C4-2B (cell line): ENCODE measurements around the gene OBSL1.

Experiments
- ZFX ChIP-seq: fragments of 450-650 bp; IDR thresholded peaks from 2 replicates; pipeline ENCODE4 v1.6.1; 2017
- TF ChIP-seq, protein P1 (sequence below): fragments of 450-650 bp; conservative IDR thresholded peaks from 2 replicates; pipeline ENCODE4 v1.5.1; 2017; ENCODE audit warnings: mild to moderate bottlenecking

DNA sequence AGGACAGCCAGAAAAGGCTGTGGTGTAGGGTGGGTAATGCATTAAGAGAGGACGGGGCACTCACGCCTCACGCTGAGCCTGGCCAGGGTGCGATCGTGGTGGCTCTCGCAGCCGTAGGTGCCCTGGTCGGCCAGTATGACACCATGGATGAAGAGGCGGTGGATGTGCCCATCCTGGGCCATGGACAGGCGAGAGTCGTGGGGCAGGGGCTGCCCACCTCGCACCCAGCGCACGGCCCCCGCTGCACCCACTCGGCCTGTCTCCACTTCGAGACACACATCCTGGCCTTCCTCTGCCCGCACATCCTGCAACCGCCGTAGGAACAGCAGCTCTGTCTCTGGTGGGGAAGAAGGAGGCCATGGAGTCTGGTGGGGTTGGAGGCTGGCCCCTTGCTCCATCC lies 15.4 kb downstream of the OBSL1 start:
- TF ChIP-seq ZFX, result no peak
- TF ChIP-seq, protein P1, sequence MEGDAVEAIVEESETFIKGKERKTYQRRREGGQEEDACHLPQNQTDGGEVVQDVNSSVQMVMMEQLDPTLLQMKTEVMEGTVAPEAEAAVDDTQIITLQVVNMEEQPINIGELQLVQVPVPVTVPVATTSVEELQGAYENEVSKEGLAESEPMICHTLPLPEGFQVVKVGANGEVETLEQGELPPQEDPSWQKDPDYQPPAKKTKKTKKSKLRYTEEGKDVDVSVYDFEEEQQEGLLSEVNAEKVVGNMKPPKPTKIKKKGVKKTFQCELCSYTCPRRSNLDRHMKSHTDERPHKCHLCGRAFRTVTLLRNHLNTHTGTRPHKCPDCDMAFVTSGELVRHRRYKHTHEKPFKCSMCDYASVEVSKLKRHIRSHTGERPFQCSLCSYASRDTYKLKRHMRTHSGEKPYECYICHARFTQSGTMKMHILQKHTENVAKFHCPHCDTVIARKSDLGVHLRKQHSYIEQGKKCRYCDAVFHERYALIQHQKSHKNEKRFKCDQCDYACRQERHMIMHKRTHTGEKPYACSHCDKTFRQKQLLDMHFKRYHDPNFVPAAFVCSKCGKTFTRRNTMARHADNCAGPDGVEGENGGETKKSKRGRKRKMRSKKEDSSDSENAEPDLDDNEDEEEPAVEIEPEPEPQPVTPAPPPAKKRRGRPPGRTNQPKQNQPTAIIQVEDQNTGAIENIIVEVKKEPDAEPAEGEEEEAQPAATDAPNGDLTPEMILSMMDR, result no peak
